Epithelial cell of esophagus (primary cell): Measurements from ENCODE around the gene RASSF7.

Experiments used
- DNase-seq: peaks from one replicate; pipeline ENCODE4 v3.0.0; 2010; ENCODE audit warnings: low read depth
- H3K4me3 ChIP-seq: 2 replicates; pipeline ENCODE4 v1.5.1; 2011; ENCODE audit warnings: mild to moderate bottlenecking, low read length, control low read depth
- TF ChIP-seq, protein P1 (sequence below): IDR thresholded peaks from 2 replicates; pipeline ENCODE4 v1.5.1; 2011; ENCODE audit warnings: low read depth, mild to moderate bottlenecking, low read length, control low read depth, inconsistent platforms; ENCODE audit not compliant: insufficient read depth; ENCODE audit errors: missing control alignments

The RASSF7 gene

GRCh38 chr11:601573-602245 lies 40.9 kb downstream of the RASSF7 start:
- no peak overlapping the region for H3K4me3 ChIP-seq
- TF ChIP-seq, protein P1, sequence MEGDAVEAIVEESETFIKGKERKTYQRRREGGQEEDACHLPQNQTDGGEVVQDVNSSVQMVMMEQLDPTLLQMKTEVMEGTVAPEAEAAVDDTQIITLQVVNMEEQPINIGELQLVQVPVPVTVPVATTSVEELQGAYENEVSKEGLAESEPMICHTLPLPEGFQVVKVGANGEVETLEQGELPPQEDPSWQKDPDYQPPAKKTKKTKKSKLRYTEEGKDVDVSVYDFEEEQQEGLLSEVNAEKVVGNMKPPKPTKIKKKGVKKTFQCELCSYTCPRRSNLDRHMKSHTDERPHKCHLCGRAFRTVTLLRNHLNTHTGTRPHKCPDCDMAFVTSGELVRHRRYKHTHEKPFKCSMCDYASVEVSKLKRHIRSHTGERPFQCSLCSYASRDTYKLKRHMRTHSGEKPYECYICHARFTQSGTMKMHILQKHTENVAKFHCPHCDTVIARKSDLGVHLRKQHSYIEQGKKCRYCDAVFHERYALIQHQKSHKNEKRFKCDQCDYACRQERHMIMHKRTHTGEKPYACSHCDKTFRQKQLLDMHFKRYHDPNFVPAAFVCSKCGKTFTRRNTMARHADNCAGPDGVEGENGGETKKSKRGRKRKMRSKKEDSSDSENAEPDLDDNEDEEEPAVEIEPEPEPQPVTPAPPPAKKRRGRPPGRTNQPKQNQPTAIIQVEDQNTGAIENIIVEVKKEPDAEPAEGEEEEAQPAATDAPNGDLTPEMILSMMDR = no peak
- DNase-seq = no peak

- H3K4me3 ChIP-seq = no peak overlapping the region
- DNase-seq = no peak
- TF ChIP-seq, protein P1 = no peak
Observed at GRCh38 chr11:603154-603553, 42.4 kb downstream of the RASSF7 start.

DNA sequence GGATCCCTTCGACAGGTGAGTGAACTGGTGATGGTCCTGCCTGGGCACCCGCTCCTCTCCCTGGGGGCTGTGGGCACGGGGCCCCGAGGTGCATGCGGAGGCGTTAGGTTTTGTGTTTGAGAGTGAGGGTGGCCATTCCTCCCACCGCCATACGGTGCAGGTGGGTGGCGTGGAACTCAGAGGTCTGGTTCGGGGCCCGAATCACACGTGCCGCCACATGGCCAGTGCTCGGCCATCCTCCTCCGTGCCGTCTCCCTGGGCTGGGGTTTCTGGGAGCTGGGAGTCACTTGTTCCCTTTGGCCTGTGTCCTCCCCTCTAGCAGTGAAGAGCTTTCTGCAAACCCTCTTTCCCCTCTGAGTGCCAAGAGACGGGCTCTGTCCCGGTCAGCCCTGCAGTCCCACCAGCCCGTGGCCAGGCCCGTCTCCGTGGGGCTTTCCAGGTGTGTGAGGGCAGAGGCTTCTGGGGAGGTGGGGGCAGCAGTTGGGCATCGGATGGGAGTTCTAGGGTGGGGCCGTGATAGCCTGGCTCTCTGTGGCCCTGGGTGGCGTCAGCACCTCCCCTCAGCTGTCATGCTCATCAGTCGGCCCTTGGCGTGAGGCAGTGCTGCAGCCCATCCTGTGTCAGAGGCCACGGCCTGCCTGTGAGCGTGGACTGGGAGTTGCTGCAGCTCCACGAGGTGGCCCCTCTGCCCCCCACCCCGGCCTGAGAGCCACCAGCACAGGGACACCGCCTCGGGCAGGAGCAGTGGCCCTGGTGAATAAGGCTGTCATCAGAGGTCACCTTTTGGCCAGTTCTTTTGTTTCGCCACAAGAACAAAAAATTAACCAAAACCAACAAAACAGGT lies 44.7 kb downstream of the RASSF7 start:
- TF ChIP-seq, protein P1 = no peak
- no peak overlapping the region for H3K4me3 ChIP-seq

GRCh38 chr11:606245-606644 lies 45.5 kb downstream of the RASSF7 start:
- no peak overlapping the region for H3K4me3 ChIP-seq
- DNase-seq = peak; percentile 66
- TF ChIP-seq, protein P1 = no peak

More for the DNA sequence above, 44.7 kb downstream of the RASSF7 start:
- no peak for DNase-seq

- H3K4me3 ChIP-seq = no peak overlapping the region
- TF ChIP-seq, protein P1 = no peak
- DNase-seq = no peak
Observed at GRCh38 chr11:607020-607780, 46.4 kb downstream of the RASSF7 start.

DNA sequence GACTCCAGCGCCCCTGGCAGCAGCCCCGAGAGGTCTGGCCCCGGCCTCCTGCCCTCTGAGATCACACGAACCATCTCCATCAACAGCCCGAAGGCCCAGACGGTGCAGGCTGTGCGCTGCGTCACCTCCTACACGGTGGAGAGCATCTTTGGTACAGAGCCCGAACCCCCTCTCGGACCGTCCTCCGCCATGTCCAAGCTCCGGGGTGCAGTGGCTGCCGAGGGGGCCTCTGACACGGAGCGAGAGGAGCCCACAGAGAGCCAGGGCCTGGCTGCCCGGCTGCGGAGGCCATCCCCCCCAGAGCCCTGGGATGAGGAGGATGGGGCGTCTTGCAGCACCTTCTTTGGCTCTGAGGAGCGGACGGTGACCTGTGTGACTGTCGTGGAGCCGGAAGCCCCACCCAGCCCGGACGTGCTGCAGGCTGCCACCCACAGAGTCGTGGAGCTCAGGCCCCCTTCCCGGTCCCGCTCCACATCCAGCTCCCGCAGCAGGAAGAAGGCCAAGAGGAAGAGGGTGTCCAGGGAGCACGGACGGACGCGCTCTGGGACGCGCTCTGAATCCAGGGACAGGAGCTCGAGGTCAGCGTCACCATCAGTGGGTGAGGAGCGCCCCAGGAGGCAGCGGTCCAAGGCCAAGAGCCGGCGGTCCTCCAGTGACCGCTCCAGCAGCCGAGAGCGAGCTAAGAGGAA lies 47.3 kb downstream of the RASSF7 start:
- TF ChIP-seq, protein P1 = no peak
- H3K4me3 ChIP-seq = no peak overlapping the region
- DNase-seq = no peak
